ENCODE measurements around the gene BFSP2. TPM values are rescaled to one million over a fixed set of nuclear protein-coding genes. Genes with fewer than 3 reads are reported as not detected.

Gene BFSP2
- total and polyA plus RNA-seq, 7 donors, result 2.5 TPM; not detected in 6

GRCh38 chr3:133424937-133425869 is 25.3 kb downstream of the BFSP2 start:
- no peak for DNase-seq
- Histone ChIP-seq H3K4me3 (no peak overlapping the region), H3K27ac (no peak overlapping the region), H3K27me3 (peaks cover 0 to 9% (median 0%) of the 10 kb centered on the region in 3 donors), H3K9me3 (no peaks in the 10 kb centered on the region), H3K4me1 (peaks cover 0 to 7% (median 3%) of the 10 kb centered on the region in 4 donors), H3K36me3 (no peaks in the 10 kb centered on the region)
- no peak for TF ChIP-seq POLR2A (IDR thresholded peaks at IDR 0.05)
- no peak for TF ChIP-seq CTCF (IDR thresholded peaks at IDR 0.05)
- TF ChIP-seq POLR2AphosphoS5 (IDR thresholded peaks at IDR 0.05), result no peak
- no peak for TF ChIP-seq EP300 (IDR thresholded peaks at IDR 0.05)
- 59 to 76% methylated on average over 9 of the region's 9 CpGs for WGBS, 2 donors
- intact Hi-C loops (cut with DNase I), result no loop called here

- no peak overlapping the region for H3K4me3 ChIP-seq
- 70 to 81% methylated on average over 3 of the region's 3 CpGs for WGBS, 2 donors
- no peaks in the 10 kb centered on the region for H3K9me3 ChIP-seq
- TF ChIP-seq POLR2AphosphoS5 (IDR thresholded peaks at IDR 0.05), result no peak
- H3K4me1 ChIP-seq, result peaks cover 0 to 7% (median 3%) of the 10 kb centered on the region in 4 donors
- no peak overlapping the region for H3K27ac ChIP-seq
- H3K36me3 ChIP-seq, result no peaks in the 10 kb centered on the region
- intact Hi-C loops (cut with DNase I), result no loop called here
- H3K27me3 ChIP-seq, result peaks cover 0 to 9% (median 0%) of the 10 kb centered on the region in 3 donors
- no peak for DNase-seq
These were observed 26.0 kb downstream of the BFSP2 start for GRCh38 chr3:133425898-133426297.

GRCh38 chr3:133426721-133427120 is 26.9 kb downstream of the BFSP2 start:
- 75 to 85% methylated on average over 2 of the region's 2 CpGs for WGBS, 2 donors
- intact Hi-C loops (cut with DNase I), result no loop called here
- Histone ChIP-seq H3K27ac (no peak overlapping the region), H3K4me1 (peaks cover 0 to 7% (median 3%) of the 10 kb centered on the region in 4 donors), H3K36me3 (no peaks in the 10 kb centered on the region), H3K4me3 (no peak overlapping the region), H3K27me3 (peaks cover 0 to 9% (median 0%) of the 10 kb centered on the region in 3 donors), H3K9me3 (no peaks in the 10 kb centered on the region)
- TF ChIP-seq CTCF (IDR thresholded peaks at IDR 0.05) (no peak), POLR2AphosphoS5 (IDR thresholded peaks at IDR 0.05) (no peak), EP300 (IDR thresholded peaks at IDR 0.05) (no peak), POLR2A (IDR thresholded peaks at IDR 0.05) (no peak)
- no peak for DNase-seq

- H3K4me3 ChIP-seq, result no peak overlapping the region
- peaks cover 0 to 3% (median 1%) of the 10 kb centered on the region in 4 donors for H3K4me1 ChIP-seq
- DNase-seq, result no peak
- H3K27me3 ChIP-seq, result peaks cover 0 to 9% (median 0%) of the 10 kb centered on the region in 3 donors
- H3K36me3 ChIP-seq, result no peaks in the 10 kb centered on the region
- H3K27ac ChIP-seq, result no peak overlapping the region
- H3K9me3 ChIP-seq, result no peaks in the 10 kb centered on the region
- WGBS, 2 donors, result 58 to 66% methylated on average over 12 of the region's 12 CpGs
- intact Hi-C loops (cut with DNase I), result no loop called here
- TF ChIP-seq EP300 (IDR thresholded peaks at IDR 0.05) (no peak), POLR2AphosphoS5 (IDR thresholded peaks at IDR 0.05) (no peak), CTCF (IDR thresholded peaks at IDR 0.05) (no peak), POLR2A (IDR thresholded peaks at IDR 0.05) (no peak)
These were observed 28.7 kb downstream of the BFSP2 start for GRCh38 chr3:133428552-133428951.

GRCh38 chr3:133429063-133429462 is 29.2 kb downstream of the BFSP2 start:
- H3K27me3 ChIP-seq, result peaks cover 0 to 9% (median 0%) of the 10 kb centered on the region in 3 donors
- intact Hi-C loops (cut with DNase I), result no loop called here
- H3K4me3 ChIP-seq, result no peak overlapping the region
- no peak overlapping the region for H3K27ac ChIP-seq
- no peaks in the 10 kb centered on the region for H3K4me1 ChIP-seq
- no peaks in the 10 kb centered on the region for H3K36me3 ChIP-seq
- no peak for TF ChIP-seq CTCF (IDR thresholded peaks at IDR 0.05)
- no peak for DNase-seq
- H3K9me3 ChIP-seq, result no peaks in the 10 kb centered on the region
